HepG2 (cell line): ENCODE results near the gene ATRIP. TPM values are rescaled to one million over a fixed set of nuclear protein-coding genes. Genes with fewer than 3 reads are reported as not detected.

ENCODE experiments used
- ATAC-seq: fragments of 200-7000 bp; cut with Tn5 transposase; 3 replicates; pipeline ENCODE4 v1.9.1; 2020; ENCODE audit warnings: mild to moderate bottlenecking, moderate library complexity
- BruUV-seq: library from RNA; stranded (reverse); fragments of 400-500 nt; replicated peaks from 2 replicates; lab custom pipeline; 2021; lab: Mats Ljungman, UMichigan
- CTCF ChIA-PET: fragments of 300-600 bp; formaldehyde crosslinking; extraction: SDS; loops from one replicate; lab custom pipeline; 2021; ENCODE audit warnings: low total read pairs, inconsistent platforms, low intra/inter-chr PET ratio; lab: Yijun Ruan, JAX
- POLR2A ChIA-PET: fragments of 350-600 bp; sonication (Branson Sonifier 250); formaldehyde crosslinking; loops from one replicate; lab custom pipeline; 2020; ENCODE audit warnings: antibody characterized with exemption, inconsistent platforms; lab: Yijun Ruan, JAX
- DNase-seq: peaks from one replicate; pipeline ENCODE4 v3.0.0-alpha.2; 2015; ENCODE audit warnings: low spot score
- FAIRE-seq: peaks from 3 replicates; lab custom pipeline; 2011; peaks lifted over from hg19 to GRCh38; lab: Jason Lieb, UNC
- H2AFZ ChIP-seq: one replicate; pipeline ENCODE4 v1.6.1; 2011; ENCODE audit warnings: low read length, inconsistent platforms
- H3K27ac ChIP-seq: fragments of 300-600 bp; 3 replicates; pipeline ENCODE4 v1.8.0; 2011; ENCODE audit warnings: mixed run types, mild to moderate bottlenecking, mixed read lengths, low read length, inconsistent platforms; ENCODE audit not compliant: insufficient read depth; ENCODE audit errors: extremely low read length
- H3K27me3 ChIP-seq, 2 experiments: fragments of 200-600 bp in 1 of 2; 2 replicates in 1 of 2; 3 replicates in 1 of 2; pipeline versions ENCODE4 v1.6.0 to v1.8.0; 2011; ENCODE audit warnings: low read length in 2 of 2, mild to moderate bottlenecking in 2 of 2, moderate library complexity in 2 of 2, inconsistent platforms in 1 of 2; ENCODE audit not compliant: insufficient read depth in 2 of 2, control insufficient read depth in 1 of 2
- H3K36me3 ChIP-seq, 2 experiments: fragments of 200-600 bp in 1 of 2; replicated peaks in 1 of 2; 2 replicates in 1 of 2; 3 replicates in 1 of 2; pipeline versions ENCODE4 v1.5.1 to v1.8.0; 2011; ENCODE audit warnings: low read length in 2 of 2, inconsistent platforms in 1 of 2; ENCODE audit not compliant: insufficient read depth in 2 of 2, control insufficient read depth in 1 of 2
- H3K4me1 ChIP-seq: 2 replicates; pipeline ENCODE4 v1.5.1; 2012; ENCODE audit warnings: low read length, inconsistent platforms; ENCODE audit not compliant: insufficient read depth
- H3K4me2 ChIP-seq: 2 replicates; pipeline ENCODE4 v1.6.0; 2011; ENCODE audit warnings: low read depth, low read length, inconsistent platforms
- H3K4me3 ChIP-seq, 3 experiments: fragments of 200-600 bp in 1 of 3; sonication (generic), shearing (Covaris generic) in 1 of 3; replicated peaks in 1 of 3; 2 replicates each; pipeline ENCODE4 v1.5.1; 2011 to 2016; ENCODE audit warnings: low read length in 3 of 3, inconsistent platforms in 2 of 3, low read depth in 2 of 3, mild to moderate bottlenecking in 2 of 3, control low read depth in 1 of 3, mixed read lengths in 1 of 3; ENCODE audit not compliant: insufficient read depth in 1 of 3
- H3K79me2 ChIP-seq: one replicate; pipeline ENCODE4 v1.6.1; 2011; ENCODE audit warnings: low read length, inconsistent platforms; ENCODE audit not compliant: insufficient read depth
- H3K9ac ChIP-seq: 2 replicates; pipeline ENCODE4 v1.6.0; 2011; ENCODE audit warnings: mild to moderate bottlenecking, low read depth, low read length, inconsistent platforms; ENCODE audit not compliant: insufficient read depth
- H3K9me3 ChIP-seq: 2 replicates; pipeline ENCODE4 v1.5.1; 2012; ENCODE audit warnings: mild to moderate bottlenecking, low read length
- H4K20me1 ChIP-seq: 2 replicates; pipeline ENCODE4 v1.6.0; 2011; ENCODE audit warnings: inconsistent platforms, mild to moderate bottlenecking, low read length, moderate library complexity; ENCODE audit not compliant: insufficient read depth
- BCL6 ChIP-seq: IDR thresholded peaks from 2 replicates; pipeline ENCODE4 v1.6.1; 2016; ENCODE audit warnings: missing genetic modification reagents, missing compliant biosample characterization
- CEBPG ChIP-seq: IDR thresholded peaks from 2 replicates; pipeline ENCODE4 v1.6.1; 2016
- GMEB2 ChIP-seq: IDR thresholded peaks from 2 replicates; pipeline ENCODE4 v1.6.1; 2016; ENCODE audit warnings: missing biosample characterization, missing genetic modification reagents, low read depth
- GZF1 ChIP-seq: sonication (generic); formaldehyde crosslinking; IDR thresholded peaks from 2 replicates; pipeline ENCODE4 v1.5.1; 2020; ENCODE audit warnings: mild to moderate bottlenecking, missing genetic modification reagents
- JUNB ChIP-seq: sonication (generic); formaldehyde crosslinking; IDR thresholded peaks from 2 replicates; pipeline ENCODE4 v1.8.0; 2022; ENCODE audit warnings: missing genetic modification reagents, mild to moderate bottlenecking, borderline replicate concordance
- KLF11 ChIP-seq: IDR thresholded peaks from 2 replicates; pipeline ENCODE4 v1.6.1; 2016; ENCODE audit warnings: missing compliant biosample characterization
- MEF2D ChIP-seq: sonication (generic); formaldehyde crosslinking; IDR thresholded peaks from 2 replicates; pipeline ENCODE4 v1.5.1; 2020; ENCODE audit warnings: mild to moderate bottlenecking, missing genetic modification reagents
- MEIS2 ChIP-seq: sonication (generic); formaldehyde crosslinking; IDR thresholded peaks from 2 replicates; pipeline ENCODE4 v1.9.0; 2021; ENCODE audit warnings: mild to moderate bottlenecking, missing genetic modification reagents
- PITX1 ChIP-seq: sonication (generic); formaldehyde crosslinking; IDR thresholded peaks from 2 replicates; pipeline ENCODE4 v1.5.1; 2020; ENCODE audit warnings: mild to moderate bottlenecking, missing genetic modification reagents
- TEAD3 ChIP-seq: optimal IDR thresholded peaks from 2 replicates; pipeline ENCODE3; 2016; ENCODE audit warnings: borderline replicate concordance
- TGIF2 ChIP-seq: IDR thresholded peaks from 2 replicates; pipeline ENCODE4 v1.6.1; 2016; ENCODE audit warnings: control low read depth, missing compliant biosample characterization
- THYN1 ChIP-seq: sonication (generic); formaldehyde crosslinking; IDR thresholded peaks from 2 replicates; pipeline ENCODE4 v1.8.1; 2023; ENCODE audit warnings: low read depth, mild to moderate bottlenecking, moderate library complexity, missing genetic modification reagents, borderline replicate concordance
- TOPORS ChIP-seq: sonication (generic); formaldehyde crosslinking; IDR thresholded peaks from 2 replicates; pipeline ENCODE4 v1.8.0; 2023; ENCODE audit warnings: mild to moderate bottlenecking, missing genetic modification reagents
- ZNF12 ChIP-seq: sonication (generic); formaldehyde crosslinking; IDR thresholded peaks from 2 replicates; pipeline ENCODE4 v1.5.0; 2020; ENCODE audit warnings: missing genetic modification reagents
- ZNF224 ChIP-seq: sonication (generic); formaldehyde crosslinking; IDR thresholded peaks from 2 replicates; pipeline ENCODE4 v1.5.0; 2020; ENCODE audit warnings: mild to moderate bottlenecking, missing genetic modification reagents
- ZNF263 ChIP-seq: sonication (generic); formaldehyde crosslinking; IDR thresholded peaks from 2 replicates; pipeline ENCODE4 v1.4.0; 2020; ENCODE audit warnings: missing genetic modification reagents
- ZNF570 ChIP-seq: sonication (generic); formaldehyde crosslinking; IDR thresholded peaks from 2 replicates; pipeline ENCODE4 v1.4.0; 2020; ENCODE audit warnings: mild to moderate bottlenecking, missing genetic modification reagents, borderline replicate concordance
- ZNF7 ChIP-seq: IDR thresholded peaks from 2 replicates; pipeline ENCODE4 v1.6.1; 2016; ENCODE audit warnings: missing biosample characterization, missing genetic modification reagents
- ZNF709 ChIP-seq: sonication (generic); formaldehyde crosslinking; IDR thresholded peaks from 2 replicates; pipeline ENCODE4 v1.5.0; 2020; ENCODE audit warnings: mild to moderate bottlenecking, missing genetic modification reagents
- ZNF749 ChIP-seq: sonication (generic); formaldehyde crosslinking; IDR thresholded peaks from 2 replicates; pipeline ENCODE4 v1.8.0; 2022; ENCODE audit warnings: mild to moderate bottlenecking, missing genetic modification reagents, moderate library complexity, borderline replicate concordance
- ZNF777 ChIP-seq: sonication (generic); formaldehyde crosslinking; IDR thresholded peaks from 2 replicates; pipeline ENCODE4 v1.4.0; 2020; ENCODE audit warnings: missing genetic modification reagents
- ZNF839 ChIP-seq: sonication (generic); formaldehyde crosslinking; IDR thresholded peaks from 2 replicates; pipeline ENCODE4 v1.4.0; 2020; ENCODE audit warnings: missing genetic modification reagents, mild to moderate bottlenecking, borderline replicate concordance
- WGBS: methylation state at CpG from one replicate; pipeline ENCODE4 v1.1.6; 2017; ENCODE audit warnings: low lambda C conversion rate; 5-methylcytosine and 5-hydroxymethylcytosine counted together
- in situ Hi-C: cut with HindIII; loops from 2 replicates; pipeline ENCODE4 v1.10.0; 2017; ENCODE audit warnings: low pct_unique_long_range_greater_than_20kb; ENCODE audit not compliant: extremely low pct_ligation_motif_present
- intact Hi-C: fragments of 100-400 bp; cut with micrococcal nuclease; formaldehyde crosslinking; loops from one replicate; pipeline ENCODE4 v1.10.0; 2022; ENCODE audit not compliant: unreplicated experiment
- polyA plus RNA-seq, 8 experiments: library from polyadenylated mRNA; depleted of rRNA in 3 of 8; stranded (reverse) in 7 of 8; unstranded in 1 of 8; fragments of >200 nt; fragmentation: Illumina TruSeq in 4 of 8; extraction: Trizol in 4 of 8; gene quantifications; 2 replicates each; pipeline versions ENCODE4 v1.2.1 to v1.2.3, GENCODE V29; 2011 to 2016; ENCODE audit warnings: low read depth in 4 of 8, missing spikeins in 1 of 8, mixed read lengths in 1 of 8; ENCODE audit not compliant: insufficient read depth in 1 of 8
- total RNA-seq, 5 experiments: library from RNA; depleted of rRNA; stranded (reverse); fragments of >200 nt; fragmentation: Illumina TruSeq; extraction: Trizol; gene quantifications; 2 replicates each; pipeline ENCODE4 v1.2.3, GENCODE V29; 2016; ENCODE audit warnings: low read depth in 1 of 5

Gene ATRIP
- total and polyA plus RNA-seq, 2 of the 13 experiments (the other 11 are each of a cell fraction or from before 2014, with no cell fraction given), result 5.1 to 12.5 TPM

- Histone ChIP-seq H3K36me3 (peaks cover 2 to 9% of the 10 kb centered on the region in 2 experiments; a peak in 2 of 5 replicates), H3K4me3 (peak overlapping the region; percentile 90 to 95 (median 93)), H4K20me1 (peaks cover 7% of the 10 kb centered on the region), H3K9me3 (no peaks in the 10 kb centered on the region), H3K27me3 (no peaks in the 10 kb centered on the region; a peak in 1 of 5 replicates), H3K79me2 (peaks cover 26% of the 10 kb centered on the region), H2AFZ (no peak overlapping the region), H3K27ac (peak overlapping the region; percentile 73), H3K9ac (peak overlapping the region; percentile 94), H3K4me1 (peaks cover 51% of the 10 kb centered on the region), H3K4me2 (peak overlapping the region; percentile 79)
- TSS peak; percentile 78 for BruUV-seq
- ChIA-PET POLR2A (interaction anchor here (1.1 to 5.8 kb wide), 12 partner anchors 10 to 276 kb away, joined by 3 to 120 read pairs (median 6); partner anchors contain the start of genes IP6K2, PLXNB1 and ZNF589), CTCF (interaction anchor here (1.8 kb wide), 1 partner anchor 40 kb away, joined by 5 read pairs; no protein-coding TSS in a partner anchor)
- ATAC-seq (peak; percentile 4; the same call in 2 of the 3 replicates), FAIRE-seq (no peak), DNase-seq (no peak)
- WGBS, result under 1% methylated on average over 15 of the region's 21 CpGs
- intact Hi-C loops, result loop anchor here (1.0 kb wide), 1 partner anchor 11 kb away; no protein-coding TSS in a partner anchor
- in situ Hi-C loops, result no loop called here
- TF ChIP-seq GZF1 (CRISPR knock-in tag), result 0 out of 2 replicates have a peak, but pooled peaks have one; percentile 39
- TF ChIP-seq ZNF12 (CRISPR knock-in tag), result no peak
- TF ChIP-seq CEBPG (CRISPR knock-in tag), result no peak
- no peak for TF ChIP-seq ZNF7 (CRISPR knock-in tag)
- no peak for TF ChIP-seq ZNF777 (CRISPR knock-in tag)
- TF ChIP-seq ZNF224 (CRISPR knock-in tag), result no peak; the same call in 1 of the 2 replicates
- TF ChIP-seq TGIF2 (CRISPR knock-in tag), result no peak
- no peak for TF ChIP-seq MEIS2 (CRISPR knock-in tag)
- TF ChIP-seq MEF2D (CRISPR knock-in tag), result peak; percentile 4
- TF ChIP-seq ZNF749, result peak; percentile 1; the same call in 1 of the 2 replicates
- no peak for TF ChIP-seq TEAD3
- TF ChIP-seq JUNB, result no peak
- no peak for TF ChIP-seq KLF11 (CRISPR knock-in tag)
- peak; percentile 57; the same call in 1 of the 2 replicates for TF ChIP-seq ZNF263
- TF ChIP-seq ZNF839 (CRISPR knock-in tag), result no peak
- TF ChIP-seq TOPORS (CRISPR knock-in tag), result no peak
- TF ChIP-seq BCL6, result no peak
- TF ChIP-seq ZNF709 (CRISPR knock-in tag), result no peak
- TF ChIP-seq THYN1 (CRISPR knock-in tag), result no peak
- no peak for TF ChIP-seq GMEB2 (CRISPR knock-in tag)
- TF ChIP-seq PITX1 (CRISPR knock-in tag), result 0 out of 2 replicates have a peak, but pooled peaks have one; percentile 2
- TF ChIP-seq ZNF570 (CRISPR knock-in tag), result no peak
Measured at GRCh38 chr3:48440590-48440958, 6.0 kb upstream of the ATRIP start.
